Endodermal cell (in vitro differentiated cells): Measurements from ENCODE around the gene NDEL1. TPM values are rescaled to one million over a fixed set of nuclear protein-coding genes. Genes with fewer than 3 reads are reported as not detected.

Source experiments
- DNase-seq: peaks from one replicate; pipeline ENCODE4 v3.0.0-alpha.2; 2017
- H3K27ac ChIP-seq: 2 replicates; pipeline ENCODE4 v1.5.1; 2013; ENCODE audit warnings: mild to moderate bottlenecking, low read depth, low read length, moderate library complexity
- H3K27me3 ChIP-seq: 2 replicates; pipeline ENCODE4 v1.6.1; 2013; ENCODE audit warnings: mild to moderate bottlenecking, low read length, moderate library complexity; ENCODE audit not compliant: insufficient read depth, control insufficient read depth, poor library complexity, severe bottlenecking
- H3K36me3 ChIP-seq: 2 replicates; pipeline ENCODE4 v1.7.0; 2013; ENCODE audit warnings: mild to moderate bottlenecking, low read length, moderate library complexity; ENCODE audit not compliant: control insufficient read depth, insufficient read depth
- H3K4me1 ChIP-seq: one replicate; pipeline ENCODE4 v1.7.0; 2013; ENCODE audit warnings: low read length; ENCODE audit not compliant: control insufficient read depth, insufficient read depth
- H3K4me3 ChIP-seq: 2 replicates; pipeline ENCODE4 v1.5.1; 2013; ENCODE audit warnings: mild to moderate bottlenecking, low read length, moderate library complexity
- H3K9ac ChIP-seq: 2 replicates; pipeline ENCODE4 v1.6.1; 2013; ENCODE audit warnings: mild to moderate bottlenecking, low read length, moderate library complexity; ENCODE audit not compliant: poor library complexity, severe bottlenecking; ENCODE audit errors: extremely low read depth
- H3K9me3 ChIP-seq: 2 replicates; pipeline ENCODE4 v1.6.1; 2013; ENCODE audit warnings: mild to moderate bottlenecking, low read length, moderate library complexity; ENCODE audit not compliant: control insufficient read depth
- H3K27ac Mint-ChIP-seq: 2 replicates; pipeline ENCODE4 v1.8.0; 2020; ENCODE audit warnings: mixed read lengths
- H3K27me3 Mint-ChIP-seq: 2 replicates; pipeline ENCODE4 v1.8.0; 2021; ENCODE audit warnings: mild to moderate bottlenecking, mixed read lengths; ENCODE audit not compliant: insufficient read depth
- H3K36me3 Mint-ChIP-seq: 2 replicates; pipeline ENCODE4 v1.8.0; 2020; ENCODE audit warnings: low read depth, mixed read lengths
- H3K4me1 Mint-ChIP-seq: 2 replicates; pipeline ENCODE4 v1.8.0; 2020; ENCODE audit warnings: mixed read lengths
- H3K4me3 Mint-ChIP-seq: 2 replicates; pipeline ENCODE4 v1.8.0; 2020; ENCODE audit warnings: mild to moderate bottlenecking, moderate library complexity, mixed read lengths
- H3K9me3 Mint-ChIP-seq: 2 replicates; pipeline ENCODE4 v1.8.0; 2020; ENCODE audit warnings: mild to moderate bottlenecking, mixed read lengths
- CTCF ChIP-seq: fragments of 200-600 bp; sonication (generic); conservative IDR thresholded peaks from 2 replicates; pipeline ENCODE4 v1.5.0; 2021; ENCODE audit warnings: antibody characterized with exemption, mild to moderate bottlenecking
- WGBS, 2 experiments: methylation state at CpG; one replicate each; pipeline versions ENCODE4 v1.1.5 to v1.1.7; 2013; ENCODE audit warnings: missing lambda C conversion rate in 2 of 2, mixed read lengths in 1 of 2; ENCODE audit not compliant: insufficient coverage in 1 of 2, insufficient read length in 1 of 2; 5-methylcytosine and 5-hydroxymethylcytosine counted together
- total RNA-seq, 2 donors: library from RNA; stranded (reverse); fragmentation: NEBNext Ultra II Directional in 1 of 2; extraction: Animal tissue kit (Norgen Biotek cat#: 25700) in 1 of 2; gene quantifications; 2 replicates in 1 of 2; 3 replicates in 1 of 2; pipeline ENCODE4 v1.2.1, GENCODE V29; 2021

The NDEL1 gene
- total RNA-seq, 2 donors from 2014 or later = 60.4 to 61.2 TPM

DNA sequence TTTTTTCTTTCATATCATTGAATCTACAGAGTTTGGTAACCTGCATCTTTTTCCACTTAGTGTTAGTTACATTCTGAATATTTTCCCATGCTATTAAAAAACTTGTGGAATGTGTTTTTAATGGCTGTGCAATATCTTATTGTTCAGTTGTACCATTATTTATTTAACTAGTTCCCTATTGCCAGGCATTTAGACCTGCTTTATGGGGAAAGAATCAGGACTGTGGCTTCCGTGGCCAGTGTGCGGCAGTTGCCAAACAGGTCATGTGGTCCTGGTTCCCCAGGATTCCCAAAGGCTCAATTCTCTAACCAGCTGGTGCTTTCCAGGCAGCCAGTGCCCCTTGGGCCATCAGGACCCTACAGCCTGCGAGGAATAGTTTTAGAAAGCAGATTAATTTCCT lies 30.8 kb downstream of the NDEL1 start:
- no peaks in the 10 kb centered on the region for H3K27me3 ChIP-seq
- TF ChIP-seq CTCF = no peak
- H3K9ac ChIP-seq = no peak overlapping the region
- no peaks in the 10 kb centered on the region for H3K9me3 Mint-ChIP-seq
- H3K4me1 ChIP-seq = no peaks in the 10 kb centered on the region
- H3K27ac Mint-ChIP-seq = no peak overlapping the region
- no peak for DNase-seq
- peaks cover 86% of the 10 kb centered on the region for H3K36me3 ChIP-seq
- no peaks in the 10 kb centered on the region for H3K9me3 ChIP-seq
- peak overlapping the region; percentile 57 for H3K27ac ChIP-seq
- H3K4me1 Mint-ChIP-seq = peaks cover 2% of the 10 kb centered on the region
- 95% methylated on average over 3 of the region's 3 CpGs; no CpG with 5 or more reads in 1 of the 2 experiments for WGBS, 2 experiments
- no peaks in the 10 kb centered on the region for H3K27me3 Mint-ChIP-seq
- H3K36me3 Mint-ChIP-seq = peaks cover 36% of the 10 kb centered on the region
- H3K4me3 Mint-ChIP-seq = no peak overlapping the region
- H3K4me3 ChIP-seq = no peak overlapping the region

DNA sequence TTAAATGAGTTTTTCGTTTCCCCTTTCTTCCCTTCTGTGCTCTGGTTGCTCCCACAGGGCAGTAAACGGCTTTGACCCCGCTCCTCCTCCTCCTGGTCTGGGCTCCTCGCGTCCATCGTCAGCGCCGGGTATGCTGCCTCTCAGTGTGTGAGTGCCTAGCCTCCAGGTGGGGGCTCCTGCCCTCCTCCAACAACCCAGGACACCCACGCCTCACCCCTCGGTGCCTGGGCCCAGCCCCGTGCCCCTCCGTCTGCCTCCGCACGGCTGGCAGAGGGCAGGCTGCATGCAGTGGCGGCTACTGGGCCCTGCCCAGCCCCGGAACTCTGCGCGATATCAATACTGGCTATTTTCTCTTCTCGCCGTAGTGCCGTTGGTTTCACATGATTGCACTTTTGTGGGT lies 31.2 kb downstream of the NDEL1 start:
- H3K9me3 Mint-ChIP-seq = no peaks in the 10 kb centered on the region
- H3K27me3 Mint-ChIP-seq = no peaks in the 10 kb centered on the region
- H3K9me3 ChIP-seq = no peaks in the 10 kb centered on the region
- H3K4me3 Mint-ChIP-seq = no peak overlapping the region
- peak overlapping the region; percentile 57 for H3K27ac ChIP-seq
- peaks cover 2% of the 10 kb centered on the region for H3K4me1 Mint-ChIP-seq
- no peaks in the 10 kb centered on the region for H3K4me1 ChIP-seq
- H3K9ac ChIP-seq = no peak overlapping the region
- 94 to 100% methylated on average over 11 to 21 of the region's 21 CpGs for WGBS, 2 experiments
- H3K27ac Mint-ChIP-seq = peak overlapping the region; percentile 3
- peaks cover 86% of the 10 kb centered on the region for H3K36me3 ChIP-seq
- no peak for TF ChIP-seq CTCF
- no peaks in the 10 kb centered on the region for H3K27me3 ChIP-seq
- DNase-seq = no peak
- peaks cover 35% of the 10 kb centered on the region for H3K36me3 Mint-ChIP-seq
- H3K4me3 ChIP-seq = no peak overlapping the region

- no peak for DNase-seq
- no peaks in the 10 kb centered on the region for H3K27me3 Mint-ChIP-seq
- no peaks in the 10 kb centered on the region for H3K4me1 ChIP-seq
- WGBS, 2 experiments = 90 to 100% methylated on average over 2 to 16 of the region's 16 CpGs
- H3K36me3 Mint-ChIP-seq = peaks cover 35% of the 10 kb centered on the region
- H3K9me3 Mint-ChIP-seq = no peaks in the 10 kb centered on the region
- H3K9ac ChIP-seq = no peak overlapping the region
- H3K36me3 ChIP-seq = peaks cover 83% of the 10 kb centered on the region
- no peak overlapping the region for H3K4me3 ChIP-seq
- no peak overlapping the region for H3K27ac ChIP-seq
- peaks cover 2% of the 10 kb centered on the region for H3K4me1 Mint-ChIP-seq
- TF ChIP-seq CTCF = no peak
- H3K27ac Mint-ChIP-seq = peak overlapping the region; percentile 3
- no peaks in the 10 kb centered on the region for H3K27me3 ChIP-seq
- H3K4me3 Mint-ChIP-seq = no peak overlapping the region
- H3K9me3 ChIP-seq = no peaks in the 10 kb centered on the region
Measured at GRCh38 chr17:8467527-8467926, 31.8 kb downstream of the NDEL1 start.
